C4-2B (cell line): ENCODE measurements around the gene GRID1.

Experiments
- H3K27ac ChIP-seq: fragments of 450-650 bp; 2 replicates; pipeline ENCODE4 v1.5.1; 2017
- ZFX ChIP-seq: fragments of 450-650 bp; IDR thresholded peaks from 2 replicates; pipeline ENCODE4 v1.6.1; 2017
- TF ChIP-seq, protein P1 (sequence below): fragments of 450-650 bp; conservative IDR thresholded peaks from 2 replicates; pipeline ENCODE4 v1.5.1; 2017; ENCODE audit warnings: mild to moderate bottlenecking

Gene GRID1

GRCh38 chr10:86291616-86292340 lies 74.8 kb downstream of the GRID1 start:
- TF ChIP-seq, protein P1, sequence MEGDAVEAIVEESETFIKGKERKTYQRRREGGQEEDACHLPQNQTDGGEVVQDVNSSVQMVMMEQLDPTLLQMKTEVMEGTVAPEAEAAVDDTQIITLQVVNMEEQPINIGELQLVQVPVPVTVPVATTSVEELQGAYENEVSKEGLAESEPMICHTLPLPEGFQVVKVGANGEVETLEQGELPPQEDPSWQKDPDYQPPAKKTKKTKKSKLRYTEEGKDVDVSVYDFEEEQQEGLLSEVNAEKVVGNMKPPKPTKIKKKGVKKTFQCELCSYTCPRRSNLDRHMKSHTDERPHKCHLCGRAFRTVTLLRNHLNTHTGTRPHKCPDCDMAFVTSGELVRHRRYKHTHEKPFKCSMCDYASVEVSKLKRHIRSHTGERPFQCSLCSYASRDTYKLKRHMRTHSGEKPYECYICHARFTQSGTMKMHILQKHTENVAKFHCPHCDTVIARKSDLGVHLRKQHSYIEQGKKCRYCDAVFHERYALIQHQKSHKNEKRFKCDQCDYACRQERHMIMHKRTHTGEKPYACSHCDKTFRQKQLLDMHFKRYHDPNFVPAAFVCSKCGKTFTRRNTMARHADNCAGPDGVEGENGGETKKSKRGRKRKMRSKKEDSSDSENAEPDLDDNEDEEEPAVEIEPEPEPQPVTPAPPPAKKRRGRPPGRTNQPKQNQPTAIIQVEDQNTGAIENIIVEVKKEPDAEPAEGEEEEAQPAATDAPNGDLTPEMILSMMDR = no peak
- no peak for TF ChIP-seq ZFX

DNA sequence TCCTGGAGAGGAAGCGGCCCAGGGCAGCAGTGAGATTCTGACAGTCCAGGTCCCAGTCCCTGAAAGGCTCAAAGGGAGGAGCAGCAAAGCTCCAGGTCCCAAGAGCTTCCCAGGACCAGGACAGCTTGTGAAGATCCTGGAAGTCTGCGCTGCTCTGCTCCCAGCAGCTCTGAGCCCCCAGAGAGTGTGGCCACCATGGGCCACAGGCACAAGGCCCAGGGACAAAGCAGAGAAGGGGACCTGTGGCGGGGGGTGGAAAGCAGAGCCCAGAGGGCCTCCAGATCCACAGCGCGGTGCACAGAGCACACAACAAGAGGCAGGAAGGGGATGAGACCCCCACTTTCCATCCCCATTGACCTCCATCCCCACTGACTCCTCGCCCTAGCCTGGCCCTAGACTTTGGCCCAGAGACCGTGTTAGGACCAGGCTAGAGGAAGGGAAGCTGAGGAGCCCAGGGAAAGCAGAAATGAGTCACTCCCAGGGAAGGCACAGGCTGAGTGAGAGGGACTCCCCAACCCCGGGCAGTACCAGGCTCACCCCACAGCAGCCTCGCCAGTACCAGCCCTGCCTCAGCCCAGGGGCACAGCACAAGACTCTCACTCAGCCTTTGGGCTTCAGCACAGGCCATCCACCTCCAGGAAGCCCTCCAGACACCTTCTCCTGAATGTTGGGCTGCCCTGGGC lies 75.5 kb downstream of the GRID1 start:
- TF ChIP-seq ZFX = no peak
- TF ChIP-seq, protein P1 = no peak
- H3K27ac ChIP-seq = no peak overlapping the region

More at GRCh38 chr10:86291616-86292340, 74.8 kb downstream of the GRID1 start:
- H3K27ac ChIP-seq = no peak overlapping the region

- no peak overlapping the region for H3K27ac ChIP-seq
Measured at GRCh38 chr10:86289577-86289868, 77.1 kb downstream of the GRID1 start.

DNA sequence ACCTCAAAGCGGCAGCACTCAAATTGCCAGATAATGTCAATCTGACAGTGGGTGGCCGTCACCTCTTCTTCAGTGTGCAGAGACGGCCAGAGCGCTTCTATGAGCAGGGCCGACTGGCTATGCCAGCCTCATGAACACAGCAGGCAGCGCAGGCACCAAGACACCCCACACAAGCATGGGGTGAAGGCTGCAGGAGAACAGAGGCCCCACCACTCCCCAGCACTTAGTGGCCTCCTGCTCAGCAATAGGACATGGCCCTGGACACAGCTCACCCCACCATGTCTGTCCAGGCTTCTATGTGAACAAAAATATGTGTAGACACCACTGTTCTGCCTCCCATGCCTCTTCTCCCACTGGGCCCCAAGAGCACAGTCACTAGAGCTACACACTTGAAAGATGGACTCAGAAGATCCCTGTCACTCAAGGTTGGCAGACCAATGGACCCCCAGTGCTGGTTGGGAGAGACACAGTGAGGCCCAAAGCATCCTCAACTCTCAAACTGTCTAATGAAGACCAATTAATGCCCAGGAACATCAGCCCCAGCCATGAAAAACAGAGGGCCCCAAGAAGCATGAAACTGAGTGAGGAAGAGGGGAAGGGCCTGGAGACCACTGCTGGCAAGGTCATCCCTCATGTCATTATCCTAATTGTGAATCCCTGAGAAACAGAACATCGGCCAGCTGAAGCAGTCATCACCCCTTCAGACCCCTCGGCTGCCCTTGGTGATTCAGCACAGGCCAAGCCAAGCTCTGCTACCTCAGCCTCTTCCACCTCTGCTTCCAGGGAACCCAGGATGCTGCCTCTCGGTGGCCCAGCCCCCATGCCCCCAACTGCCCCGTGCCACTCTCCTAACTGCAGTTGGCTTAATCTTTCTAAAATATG lies 77.7 kb downstream of the GRID1 start:
- TF ChIP-seq, protein P1 = no peak
- TF ChIP-seq ZFX = no peak
- no peak overlapping the region for H3K27ac ChIP-seq

More at GRCh38 chr10:86289577-86289868, 77.1 kb downstream of the GRID1 start:
- TF ChIP-seq, protein P1 = no peak
- TF ChIP-seq ZFX = no peak

GRCh38 chr10:86287966-86288579 lies 78.5 kb downstream of the GRID1 start:
- no peak for TF ChIP-seq ZFX
- TF ChIP-seq, protein P1 = no peak
- no peak overlapping the region for H3K27ac ChIP-seq

GRCh38 chr10:86287110-86287793 lies 79.3 kb downstream of the GRID1 start:
- TF ChIP-seq, protein P1 = no peak
- TF ChIP-seq ZFX = no peak
- no peak overlapping the region for H3K27ac ChIP-seq
